Measurements from ENCODE around the gene PLPPR3. TPM values are rescaled to one million over a fixed set of nuclear protein-coding genes. Genes with fewer than 3 reads are reported as not detected.

PLPPR3 gene
- total RNA-seq, 1 experiment from 2014 or later, result 63.7 TPM

DNA sequence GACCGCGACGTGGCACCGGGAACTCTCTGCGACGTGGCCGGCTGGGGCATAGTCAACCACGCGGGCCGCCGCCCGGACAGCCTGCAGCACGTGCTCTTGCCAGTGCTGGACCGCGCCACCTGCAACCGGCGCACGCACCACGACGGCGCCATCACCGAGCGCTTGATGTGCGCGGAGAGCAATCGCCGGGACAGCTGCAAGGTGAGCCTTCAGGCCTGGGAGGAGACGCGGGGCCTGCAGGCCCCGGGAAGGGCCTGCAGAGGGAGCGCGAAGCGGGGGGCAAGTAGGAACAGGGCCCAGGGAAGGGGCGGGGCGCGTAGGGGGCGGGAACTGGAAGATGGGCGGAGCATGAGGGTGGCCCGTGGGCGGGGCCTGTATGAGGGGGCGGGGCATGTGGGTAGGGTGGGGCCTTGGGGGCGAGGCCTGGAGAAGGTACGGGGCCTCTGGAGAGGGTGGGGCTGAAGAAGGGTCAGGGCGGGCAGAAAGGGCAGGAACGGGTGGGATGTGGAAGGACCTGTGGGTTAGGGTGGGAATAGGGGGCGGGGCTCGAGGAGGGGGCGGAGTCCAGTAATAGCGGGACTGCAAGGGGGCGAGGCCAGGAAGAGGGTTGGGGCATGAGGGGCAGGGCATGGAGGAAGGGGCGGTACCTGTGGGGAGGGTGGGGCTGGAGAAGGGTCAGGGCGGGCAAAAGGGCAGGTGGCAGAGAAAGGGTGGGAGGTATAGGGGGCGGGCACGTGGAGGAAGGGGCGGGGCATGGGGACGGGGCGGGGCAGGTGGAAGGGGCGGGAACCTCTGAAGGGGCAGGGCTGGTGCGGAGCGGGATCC is 40.2 kb upstream of the PLPPR3 start:
- Histone ChIP-seq H3K27ac (ENCODE audit: low read length) (no peak overlapping the region), H3K27me3 (ENCODE audit: control insufficient read depth, insufficient read depth, low read length) (no peaks in the 10 kb centered on the region), H3K4me1 (ENCODE audit: control insufficient read depth, insufficient read depth, low read length) (peaks cover 7% of the 10 kb centered on the region), H3K9me3 (ENCODE audit: control insufficient read depth, insufficient read depth, low read depth, low read length) (no peaks in the 10 kb centered on the region), H3K4me3 (ENCODE audit: low read depth in 2 of 2, low read length in 2 of 2) (no peak overlapping the region), H3K36me3 (ENCODE audit: control insufficient read depth, insufficient read depth, low read length) (no peaks in the 10 kb centered on the region)
- in situ Hi-C loops (cut with HindIII; ENCODE audit: low pct_unique_long_range_greater_than_20kb, low sequenced_read_pairs) (no loop called here), intact Hi-C loops (cut with micrococcal nuclease; ENCODE audit: unreplicated experiment) (no loop called here)
- TF ChIP-seq REST (IDR thresholded peaks at IDR 0.05; ENCODE audit: insufficient read depth in 1 of 2, low read depth in 2 of 2, low read length in 1 of 2) (no peak), TCF7L2 (IDR thresholded peaks at IDR 0.05; ENCODE audit: low read depth, low read length) (no peak), SIN3A (IDR thresholded peaks at IDR 0.05; ENCODE audit: borderline replicate concordance, insufficient read depth, low read depth, low read length) (no peak), CTCF (IDR thresholded peaks at IDR 0.05) (0 out of 2 replicates have a peak, but pooled peaks have one; percentile 6)
- ATAC-seq (0 out of 2 replicates have a peak, but pooled peaks have one; percentile 7), DNase-seq (ENCODE audit: low read depth, low spot score) (no peak)
- ChIA-PET POLR2A (no interaction called here), CTCF (no interaction called here)
- BruUV-seq (replicated peaks), result no TSS peak

GRCh38 chr19:861141-861755 is 39.5 kb upstream of the PLPPR3 start:
- ChIA-PET POLR2A (no interaction called here), CTCF (no interaction called here)
- Histone ChIP-seq H3K36me3 (ENCODE audit: control insufficient read depth, insufficient read depth, low read length) (no peaks in the 10 kb centered on the region), H3K27ac (ENCODE audit: low read length) (no peak overlapping the region), H3K4me3 (ENCODE audit: low read depth in 2 of 2, low read length in 2 of 2) (no peak overlapping the region), H3K4me1 (ENCODE audit: control insufficient read depth, insufficient read depth, low read length) (peaks cover 7% of the 10 kb centered on the region), H3K9me3 (ENCODE audit: control insufficient read depth, insufficient read depth, low read depth, low read length) (no peaks in the 10 kb centered on the region), H3K27me3 (ENCODE audit: control insufficient read depth, insufficient read depth, low read length) (no peaks in the 10 kb centered on the region)
- ATAC-seq, result no peak
- TF ChIP-seq CTCF (IDR thresholded peaks at IDR 0.05) (no peak), TCF7L2 (IDR thresholded peaks at IDR 0.05; ENCODE audit: low read depth, low read length) (no peak), REST (IDR thresholded peaks at IDR 0.05; ENCODE audit: insufficient read depth in 1 of 2, low read depth in 2 of 2, low read length in 1 of 2) (no peak), POLR2AphosphoS5 (IDR thresholded peaks at IDR 0.05; ENCODE audit: low read depth, low read length) (no peak), SIN3A (IDR thresholded peaks at IDR 0.05; ENCODE audit: borderline replicate concordance, insufficient read depth, low read depth, low read length) (no peak)
- in situ Hi-C loops (cut with HindIII; ENCODE audit: low pct_unique_long_range_greater_than_20kb, low sequenced_read_pairs) (no loop called here), intact Hi-C loops (cut with micrococcal nuclease; ENCODE audit: unreplicated experiment) (no loop called here)
- no TSS peak for BruUV-seq (replicated peaks)
- DNase-seq (ENCODE audit: low read depth, low spot score), result no peak
